ENCODE data around the gene TFG.

Gene TFG

GRCh38 chr3:100783619-100784018 lies 74.3 kb downstream of the TFG start:
- CTCF ChIA-PET, result interaction anchor here (3.9 kb wide), 1 partner anchor 13 kb away, joined by 19 read pairs; no protein-coding TSS in a partner anchor
- no peak for DNase-seq (ENCODE audit: low read depth, low spot score)
- POLR2A ChIA-PET, result no interaction called here
- no peak overlapping the region for H3K4me3 ChIP-seq (ENCODE audit: low read depth, low read length)
- TF ChIP-seq CTCF (IDR thresholded peaks at IDR 0.05; ENCODE audit: insufficient read depth, low read length, missing control alignments), result no peak

DNA sequence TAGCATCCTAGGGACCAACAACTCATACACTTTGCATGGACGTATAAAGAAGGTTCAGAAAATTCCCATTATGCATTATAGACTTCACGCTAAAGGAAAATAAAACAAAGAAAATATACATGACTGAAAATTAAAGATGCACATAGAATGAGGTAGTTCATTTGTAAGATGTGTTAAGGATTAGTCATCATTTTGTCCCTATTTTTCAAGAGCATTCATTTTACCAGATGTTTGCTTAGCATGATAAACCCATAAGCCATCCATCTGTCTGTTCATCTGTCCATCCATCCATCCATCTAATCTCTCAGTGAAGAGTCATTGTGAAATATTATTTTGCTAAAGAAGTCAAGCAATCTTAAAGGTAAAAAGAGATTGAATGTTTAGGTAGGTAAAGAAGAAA lies 80.3 kb downstream of the TFG start:
- no peak for DNase-seq (ENCODE audit: low read depth, low spot score)
- ChIA-PET CTCF (no interaction called here), POLR2A (no interaction called here)
- no peak overlapping the region for H3K4me3 ChIP-seq (ENCODE audit: low read depth, low read length)
- TF ChIP-seq CTCF (IDR thresholded peaks at IDR 0.05; ENCODE audit: insufficient read depth, low read length, missing control alignments), result no peak

DNA sequence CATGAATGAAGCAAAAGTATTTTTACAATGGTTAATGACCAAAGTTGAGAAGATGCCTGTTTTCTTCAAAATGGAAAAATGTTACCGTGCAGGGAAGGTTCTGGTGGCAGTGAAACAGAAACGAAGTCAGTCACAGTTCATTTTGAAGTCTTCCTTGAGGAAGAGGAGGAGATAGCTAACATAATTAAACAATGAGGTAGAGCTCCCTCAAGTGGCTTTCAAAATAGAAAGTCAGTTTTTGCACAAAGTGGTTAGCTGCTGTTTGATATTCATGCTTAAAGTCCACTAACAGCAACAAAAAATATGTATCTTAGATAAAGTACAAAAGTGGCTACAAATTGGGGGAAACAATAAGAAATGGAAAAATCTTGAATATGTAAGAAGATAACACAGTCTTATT lies 87.3 kb downstream of the TFG start:
- CTCF ChIA-PET, result interaction anchor here (0.6 to 2.5 kb wide), 18 partner anchors 8 to 400 kb away, joined by 3 to 19 read pairs (median 3); no protein-coding TSS in a partner anchor
- DNase-seq (ENCODE audit: low read depth, low spot score), result no peak
- TF ChIP-seq CTCF (IDR thresholded peaks at IDR 0.05; ENCODE audit: insufficient read depth, low read length, missing control alignments), result no peak
- no peak overlapping the region for H3K4me3 ChIP-seq (ENCODE audit: low read depth, low read length)
- POLR2A ChIA-PET, result no interaction called here

DNA sequence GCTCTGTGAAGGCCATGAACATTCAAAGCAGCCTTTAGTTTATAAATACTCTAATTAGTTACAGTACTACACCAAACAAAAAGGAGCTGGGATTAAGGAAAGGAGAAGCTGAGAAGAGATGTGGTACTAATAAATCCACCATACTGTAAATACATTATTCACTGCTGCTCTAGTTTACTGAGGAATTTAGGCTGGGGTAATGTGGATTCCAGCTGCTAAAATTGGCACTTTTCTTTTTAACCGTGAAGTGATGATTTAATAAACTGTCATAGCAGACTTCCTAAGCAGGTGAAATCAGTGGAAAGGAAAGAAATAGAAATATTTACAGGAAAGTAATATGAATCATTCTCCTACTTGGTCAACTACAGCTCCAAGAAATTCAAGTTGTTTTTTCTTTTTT lies 88.7 kb downstream of the TFG start:
- no peak for TF ChIP-seq CTCF (IDR thresholded peaks at IDR 0.05; ENCODE audit: insufficient read depth, low read length, missing control alignments)
- CTCF ChIA-PET, result interaction anchor here (0.9 to 2.5 kb wide), 6 partner anchors 12 to 398 kb away, joined by 3 to 19 read pairs (median 4); no protein-coding TSS in a partner anchor
- no peak overlapping the region for H3K4me3 ChIP-seq (ENCODE audit: low read depth, low read length)
- POLR2A ChIA-PET, result no interaction called here
- no peak for DNase-seq (ENCODE audit: low read depth, low spot score)
